Pulmonary artery endothelial cell (primary cell): ENCODE results near the gene IFIT1B. TPM values are rescaled to one million over a fixed set of nuclear protein-coding genes. Genes with fewer than 3 reads are reported as not detected.
"Not testable (repeated sequence)": the region's sequence is repeated elsewhere in the genome, so short reads cannot be mapped to it uniquely, and the experiment has no call there.

Source experiments
- DNase-seq: peaks from one replicate; pipeline ENCODE4 v3.0.0-alpha.2; 2011; ENCODE audit warnings: low read depth, low spot score
- total RNA-seq: library from RNA; depleted of rRNA; stranded (reverse); fragments of >200 nt; gene quantifications from 2 replicates; pipeline ENCODE4 v1.2.3, GENCODE V29; 2014

Gene IFIT1B
- total RNA-seq, 1 donor from 2014 or later, result not detected

DNA sequence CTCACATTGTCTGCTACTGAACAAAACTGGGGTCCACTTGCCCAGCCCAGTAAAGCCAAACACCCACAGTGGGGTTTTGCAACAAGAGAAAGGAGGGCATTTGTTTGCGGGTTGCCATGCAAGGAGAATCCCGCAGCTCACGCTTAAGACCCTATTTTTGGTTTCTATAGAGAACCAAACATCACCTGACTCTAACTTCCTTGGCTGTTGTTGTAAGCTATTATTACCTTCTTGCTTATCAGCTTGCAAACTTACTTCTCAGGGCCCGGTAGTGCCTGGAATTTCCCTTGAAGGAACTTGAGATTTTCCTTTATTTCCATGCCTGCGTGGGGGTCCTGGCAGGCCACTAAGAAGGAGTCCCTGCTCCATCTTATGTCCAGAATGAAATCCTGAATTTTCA lies 29.4 kb upstream of the IFIT1B start:
- no peak for DNase-seq

DNA sequence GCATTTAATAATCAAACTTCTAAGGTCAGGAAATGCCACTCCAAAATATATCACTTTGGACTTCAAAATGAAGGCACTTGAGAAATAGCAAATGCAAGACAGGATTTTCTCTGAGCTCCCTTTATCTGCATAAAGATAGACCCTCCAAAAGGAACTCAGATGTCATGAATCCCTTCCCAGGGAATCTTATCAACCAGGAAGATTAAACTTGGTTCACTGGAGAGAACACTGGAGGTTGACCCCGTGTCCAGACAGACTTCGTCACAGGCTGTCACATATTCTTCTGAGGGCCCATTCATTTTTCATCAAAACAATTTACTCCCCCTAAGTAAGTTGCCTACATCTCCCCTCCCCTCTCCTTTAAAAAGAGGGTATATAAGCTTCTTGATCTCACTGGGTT lies 28.9 kb upstream of the IFIT1B start:
- DNase-seq, result no peak

DNA sequence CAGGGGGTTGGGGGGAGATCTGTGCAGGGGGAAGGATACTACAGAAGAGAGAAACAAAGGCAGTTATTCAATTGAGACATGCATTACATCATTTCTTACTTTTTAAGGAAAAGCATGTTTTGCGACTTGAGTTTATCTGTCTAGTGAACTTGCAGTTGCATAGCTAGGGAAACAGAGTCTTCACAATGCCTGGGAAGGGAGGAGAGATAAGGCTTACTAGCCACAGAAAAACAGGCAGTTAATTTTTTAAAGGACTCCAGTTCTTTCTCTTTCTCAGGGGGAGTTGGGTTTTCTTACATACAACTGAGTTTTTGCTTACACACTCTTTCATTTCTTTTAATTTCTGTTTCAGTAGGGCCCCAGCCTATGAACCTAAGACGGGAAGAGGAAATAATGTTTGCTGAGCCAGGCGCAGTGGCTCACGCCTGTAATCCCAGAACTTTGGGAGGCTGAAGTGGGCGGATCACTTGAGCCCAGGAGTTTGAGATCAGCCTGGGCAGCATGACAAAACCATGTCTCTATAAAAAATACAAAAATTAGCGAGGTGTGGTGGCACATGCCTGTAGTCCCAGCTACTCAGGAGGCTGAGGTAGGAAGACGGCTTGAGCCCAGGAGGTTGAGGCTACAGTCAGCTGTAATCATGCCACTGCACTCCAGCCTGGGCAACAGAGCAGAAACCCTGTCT lies 27.1 kb upstream of the IFIT1B start:
- not testable (repeated sequence) for DNase-seq

DNA sequence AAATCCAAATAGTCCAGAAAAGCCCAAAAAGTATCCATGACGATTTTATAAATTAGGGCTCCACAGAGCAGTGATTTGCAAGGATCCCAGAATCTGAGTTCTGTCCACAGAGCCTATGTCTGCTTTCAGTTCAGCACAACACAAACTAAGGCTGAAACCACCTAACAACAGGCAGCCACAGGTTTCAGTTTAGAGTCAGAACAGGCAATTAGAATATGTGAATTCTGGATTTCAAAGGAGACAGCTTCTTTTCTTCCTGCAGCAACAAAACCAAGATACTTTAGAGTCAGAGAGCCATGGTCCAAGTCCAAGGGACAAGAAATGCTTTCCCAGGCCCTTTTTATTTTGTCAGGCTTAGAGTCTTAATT lies 26.5 kb upstream of the IFIT1B start:
- DNase-seq, result no peak

DNA sequence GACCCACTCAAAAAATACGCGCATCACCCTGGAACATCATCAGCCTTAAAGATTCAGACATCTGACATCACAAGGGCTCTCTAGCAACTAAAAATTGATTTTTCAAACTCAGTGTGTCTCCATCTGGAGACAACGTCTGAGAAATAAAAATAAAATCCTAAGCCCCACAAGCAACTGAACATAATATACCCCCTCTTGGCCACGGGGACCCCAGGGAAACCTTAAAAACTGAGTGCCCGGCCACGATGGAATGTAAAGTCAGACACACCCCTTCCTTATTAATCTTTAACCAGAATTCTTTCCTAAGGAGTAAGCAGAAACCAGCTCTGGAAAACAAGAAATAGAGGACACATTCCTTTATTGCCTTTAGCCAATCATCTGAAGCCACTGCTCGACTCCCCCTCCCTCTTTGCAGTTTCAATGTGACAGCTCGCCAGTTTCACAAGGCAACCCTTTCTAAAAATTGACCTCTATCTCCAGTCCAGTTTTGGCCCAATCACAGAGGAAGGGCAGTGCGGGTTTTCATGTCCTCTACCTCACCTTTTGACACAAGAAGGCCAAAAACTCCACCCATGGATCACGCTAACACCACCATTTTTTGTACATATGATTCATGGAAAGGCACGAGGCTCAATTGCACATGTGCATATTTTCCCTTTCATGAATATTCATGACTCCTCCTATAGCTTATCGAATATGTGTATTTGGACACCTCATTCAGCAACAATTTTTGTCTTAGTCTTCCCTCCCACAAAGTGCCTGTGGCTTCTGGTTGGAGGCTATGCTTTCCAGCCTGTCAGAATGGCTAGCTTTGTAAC lies 25.9 kb upstream of the IFIT1B start:
- DNase-seq, result no peak

DNA sequence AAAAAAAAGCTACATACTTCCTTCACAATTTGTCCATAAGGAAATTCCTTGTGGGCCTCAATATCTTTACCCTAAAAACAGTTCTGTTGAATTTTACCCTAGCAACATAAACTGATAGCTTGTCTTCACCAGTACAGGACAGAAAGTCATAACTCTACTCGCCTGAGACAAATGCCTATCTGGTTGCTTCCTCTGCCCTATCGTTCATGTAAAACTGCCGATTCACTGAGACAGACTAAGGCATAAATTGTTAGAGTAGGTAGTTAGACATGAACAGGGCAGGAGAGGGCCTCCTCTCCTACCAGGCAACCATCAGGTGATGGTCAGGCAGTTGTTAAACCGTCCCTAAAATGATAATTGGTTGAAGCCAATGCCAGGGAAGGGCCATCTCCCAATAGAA lies 25.1 kb upstream of the IFIT1B start:
- DNase-seq, result no peak

DNA sequence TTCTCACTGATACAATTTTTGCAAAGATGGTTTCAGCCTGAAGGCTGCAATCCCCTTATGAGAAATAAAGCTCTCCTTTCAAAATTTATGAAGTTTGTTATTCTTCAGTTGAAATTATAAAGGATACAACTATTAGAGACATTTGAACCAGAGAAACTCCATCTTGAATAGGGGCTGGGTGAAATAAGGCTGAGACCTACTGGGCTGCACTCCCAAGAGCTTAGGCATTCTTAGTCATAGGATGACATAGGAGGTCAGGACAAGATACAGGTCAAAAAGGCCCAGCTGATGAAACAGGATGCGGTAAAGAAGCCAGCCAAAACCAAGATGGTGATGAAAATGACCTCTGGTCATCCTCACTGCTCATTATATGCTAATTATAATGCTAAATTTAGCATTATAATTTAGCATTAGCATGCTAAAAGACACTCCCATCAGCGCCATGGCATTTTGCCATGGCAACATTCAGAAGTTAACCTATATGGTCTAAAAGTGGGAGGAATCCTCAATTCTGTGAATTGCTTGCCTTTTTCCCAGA lies 22.4 kb upstream of the IFIT1B start:
- no peak for DNase-seq

DNA sequence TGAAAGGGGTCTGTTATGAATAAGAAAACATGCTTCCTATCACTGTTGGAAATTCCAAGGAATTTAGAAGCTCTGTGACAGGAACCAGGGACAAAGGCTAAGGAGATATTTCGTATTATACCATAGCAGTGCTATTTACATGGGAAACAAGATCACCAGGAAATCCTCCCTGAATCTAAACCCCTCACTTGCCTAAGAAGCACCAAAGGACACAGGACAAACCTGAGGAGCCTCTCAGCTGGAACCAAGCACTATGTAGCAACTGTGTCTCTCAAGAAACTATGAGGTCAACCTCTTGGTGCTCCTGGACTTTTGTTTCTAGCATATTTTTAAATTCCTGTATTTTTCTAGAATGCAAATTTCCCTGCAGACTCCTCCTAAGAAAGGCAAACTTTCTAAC lies 20.8 kb upstream of the IFIT1B start:
- DNase-seq, result no peak

DNA sequence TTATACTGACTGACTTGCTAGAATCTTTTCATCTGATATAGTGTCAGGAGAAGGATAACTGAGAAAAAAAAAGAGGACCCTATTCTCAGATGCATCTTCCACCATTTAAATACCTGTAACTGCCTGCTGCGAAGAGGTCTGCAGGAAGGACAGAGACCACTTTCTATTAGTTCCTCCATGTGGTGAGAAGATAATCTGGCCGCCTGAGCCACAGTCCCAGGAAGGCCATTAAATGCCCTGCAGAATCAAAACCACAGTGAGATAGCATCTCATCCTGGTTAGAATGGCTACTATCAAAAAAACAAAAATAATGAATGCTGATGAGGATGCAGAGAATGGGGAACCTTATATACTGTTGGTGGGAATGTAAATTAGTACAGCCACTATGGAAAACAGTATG lies 19.9 kb upstream of the IFIT1B start:
- no peak for DNase-seq

DNA sequence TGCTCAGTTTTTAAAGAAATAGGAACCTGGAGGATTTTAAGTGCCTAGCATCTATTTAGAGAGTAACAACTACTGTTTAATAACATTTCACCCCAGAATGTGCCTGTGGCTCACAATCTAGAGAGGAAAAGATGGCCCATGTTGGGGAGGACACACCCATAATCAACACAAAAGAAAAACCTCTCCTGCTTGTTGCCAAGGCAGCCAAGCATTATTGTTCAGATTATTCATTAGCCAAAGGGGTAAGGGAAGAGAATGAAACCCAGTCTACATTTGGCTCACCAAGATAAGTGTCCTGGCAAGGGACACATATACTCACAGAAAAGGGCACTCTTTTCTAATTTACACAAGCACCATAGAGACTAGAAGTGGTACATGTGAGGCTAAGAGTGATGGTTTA lies 17.7 kb upstream of the IFIT1B start:
- DNase-seq, result no peak

DNA sequence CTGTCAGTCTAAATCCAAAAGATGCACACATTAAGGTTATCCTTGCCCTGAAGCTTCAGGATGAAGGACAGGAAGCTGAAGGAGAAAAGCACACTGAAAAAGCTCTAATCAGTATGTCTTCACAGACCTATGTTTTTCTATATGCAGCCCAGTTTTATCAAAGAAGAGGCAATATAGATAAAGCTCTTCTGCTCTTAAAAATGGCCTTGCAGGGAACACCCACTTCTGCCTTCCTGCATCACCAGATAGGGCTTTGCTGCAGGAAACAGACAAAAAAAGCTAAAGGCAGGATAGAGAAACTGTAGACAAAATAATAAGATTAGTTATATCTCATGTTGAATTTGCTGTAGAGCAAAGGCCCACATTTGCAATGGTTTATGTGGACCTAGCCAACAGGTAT lies 14.9 kb upstream of the IFIT1B start:
- DNase-seq, result no peak

DNA sequence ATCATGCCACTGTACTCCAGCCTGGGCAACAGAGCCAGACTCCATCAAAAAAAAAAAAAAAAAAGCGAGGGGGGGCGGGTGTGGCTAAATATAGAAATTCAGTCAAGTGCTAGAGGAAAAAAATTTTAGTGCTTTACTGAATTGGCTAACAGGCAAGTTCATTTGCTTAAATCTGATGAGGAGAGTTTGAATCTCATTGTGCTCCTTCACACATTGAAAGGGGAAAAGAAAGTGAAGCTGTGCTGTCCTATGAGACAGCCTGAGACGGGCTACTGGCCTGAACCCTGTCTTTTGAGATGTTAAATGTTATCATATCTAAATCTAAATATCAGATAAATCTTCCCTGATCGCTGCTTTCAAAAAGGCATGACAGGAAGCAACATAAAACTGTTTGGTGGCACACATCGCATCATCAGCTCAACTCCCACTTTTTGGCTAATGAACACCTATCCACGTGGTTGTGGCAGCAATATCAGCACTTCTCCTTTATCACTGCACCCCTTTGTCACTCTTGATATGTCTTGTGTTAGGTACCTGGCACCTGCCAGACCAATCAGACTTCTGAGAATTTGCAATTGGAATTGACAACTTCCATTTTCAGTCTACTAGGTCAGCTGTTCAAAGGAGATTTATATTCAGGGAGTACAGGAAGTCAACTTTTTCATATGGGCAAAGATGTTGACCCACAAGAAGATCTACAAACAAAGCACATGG lies 14.0 kb upstream of the IFIT1B start:
- no peak for DNase-seq

DNA sequence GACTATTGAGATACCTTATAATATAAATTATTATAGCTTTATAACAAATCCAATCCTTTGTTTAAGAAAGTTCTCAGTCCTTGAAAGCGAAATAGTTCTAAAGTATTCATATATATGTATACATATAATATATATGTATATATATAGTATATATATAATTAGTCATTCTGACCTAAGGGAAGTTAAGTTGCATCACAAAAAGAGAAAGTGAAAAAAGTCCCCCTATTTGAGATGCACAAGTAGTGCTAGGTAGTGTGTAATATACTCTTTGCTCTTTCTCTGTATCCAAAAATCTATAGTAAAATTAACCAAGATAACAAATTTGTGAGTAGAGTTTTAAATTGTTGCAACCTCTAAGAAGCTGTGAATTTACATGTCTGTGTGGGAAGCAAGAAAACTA lies 13.3 kb upstream of the IFIT1B start:
- no peak for DNase-seq

DNA sequence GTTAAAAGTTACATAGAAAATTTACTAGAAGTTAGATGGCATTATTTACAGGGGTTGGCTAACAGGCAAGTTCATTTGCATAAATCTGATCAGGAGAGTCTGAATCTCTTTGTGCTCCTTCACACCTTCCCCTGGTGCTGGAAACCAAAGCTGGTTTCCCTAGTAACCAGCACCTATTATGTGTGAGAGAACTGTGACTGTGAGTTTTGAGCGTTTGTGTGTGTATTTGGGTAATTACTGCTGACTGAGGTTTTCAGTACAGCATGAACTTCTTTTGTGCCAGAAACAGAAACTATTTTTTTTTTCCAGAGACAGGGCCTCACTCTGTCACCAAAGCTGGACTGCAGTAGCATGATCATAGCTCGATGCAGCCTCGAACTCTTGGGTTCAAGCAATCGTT lies 10.3 kb upstream of the IFIT1B start:
- DNase-seq, result no peak

DNA sequence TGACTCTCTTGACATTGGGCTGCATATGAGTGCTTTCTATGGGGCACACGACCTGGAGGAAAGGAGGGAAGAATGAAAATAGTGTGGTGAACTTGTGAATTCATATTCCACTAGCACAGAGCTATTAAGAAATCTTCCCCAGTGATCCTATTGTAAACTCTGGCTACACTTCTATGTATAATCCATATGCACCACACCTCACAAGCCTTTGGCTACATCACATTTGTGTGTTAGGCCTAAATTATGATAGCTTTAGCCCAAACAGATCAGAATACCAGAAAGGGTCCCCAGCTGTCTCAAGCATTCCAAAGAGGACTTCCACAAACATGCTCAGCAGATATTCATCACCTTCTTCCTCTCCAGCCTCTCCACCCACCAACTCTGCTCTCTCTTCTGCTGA lies 9.7 kb upstream of the IFIT1B start:
- no peak for DNase-seq

DNA sequence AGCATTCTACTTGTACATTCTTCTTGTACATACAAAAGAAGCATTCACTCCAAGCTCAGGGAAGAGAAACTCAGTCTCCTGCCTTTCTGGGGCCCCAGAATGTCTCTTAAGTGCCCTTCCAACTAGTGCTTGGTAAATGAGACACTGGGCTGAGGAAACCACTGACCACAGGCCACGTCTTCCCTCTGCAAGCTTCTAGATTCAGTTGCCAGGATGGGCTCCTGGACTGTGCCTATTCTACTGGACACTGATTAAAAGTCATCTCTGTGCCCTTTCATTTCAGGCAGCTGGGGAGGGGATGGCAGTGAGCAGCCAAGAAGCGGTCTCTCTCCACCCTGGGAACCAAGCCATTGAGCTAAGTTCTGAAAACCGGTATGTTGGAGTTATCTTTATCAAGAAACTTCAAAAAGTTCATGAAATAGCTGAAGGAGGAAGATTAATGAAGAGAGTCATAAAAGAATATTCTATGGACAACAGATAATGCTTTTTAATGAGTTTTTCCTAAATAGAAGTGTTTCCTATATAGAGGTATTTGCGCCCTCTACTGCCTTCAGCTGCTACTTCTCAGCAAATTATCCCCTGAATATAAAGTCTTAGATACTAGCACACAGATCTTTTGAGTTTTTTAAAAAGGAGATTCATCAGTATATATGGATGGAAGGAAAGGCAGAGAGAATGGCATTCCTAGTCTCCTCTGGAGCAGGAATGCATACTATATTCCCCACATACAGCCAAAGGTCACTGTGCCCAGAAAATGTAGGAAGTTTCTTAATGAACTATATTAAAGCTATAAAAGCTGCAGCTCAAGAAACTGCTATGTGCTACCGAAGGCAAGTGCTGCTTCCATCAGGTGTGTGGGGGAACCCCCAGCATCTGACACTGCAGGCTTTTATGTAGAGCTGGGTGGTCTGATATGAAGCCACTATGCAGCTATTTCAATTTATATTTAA lies 8.4 kb upstream of the IFIT1B start:
- no peak for DNase-seq

DNA sequence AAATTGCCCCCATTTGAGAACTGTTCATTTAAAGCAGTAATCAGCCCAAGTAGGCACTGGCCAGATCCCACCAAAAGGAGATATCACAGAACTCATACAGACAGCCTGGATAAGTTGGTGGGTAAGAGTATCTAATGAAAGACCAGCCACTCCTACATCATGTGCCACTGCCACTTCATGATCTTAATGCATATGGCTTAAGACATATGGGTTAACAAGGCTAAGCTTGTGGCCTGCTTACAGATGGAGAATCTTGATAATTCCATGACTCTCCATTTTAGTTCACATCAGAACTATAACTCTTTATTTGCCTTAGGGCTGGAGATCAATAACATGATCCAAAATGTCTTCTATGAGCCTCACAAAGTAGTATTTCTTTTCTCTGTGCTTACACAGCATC lies 6.8 kb upstream of the IFIT1B start:
- no peak for DNase-seq

DNA sequence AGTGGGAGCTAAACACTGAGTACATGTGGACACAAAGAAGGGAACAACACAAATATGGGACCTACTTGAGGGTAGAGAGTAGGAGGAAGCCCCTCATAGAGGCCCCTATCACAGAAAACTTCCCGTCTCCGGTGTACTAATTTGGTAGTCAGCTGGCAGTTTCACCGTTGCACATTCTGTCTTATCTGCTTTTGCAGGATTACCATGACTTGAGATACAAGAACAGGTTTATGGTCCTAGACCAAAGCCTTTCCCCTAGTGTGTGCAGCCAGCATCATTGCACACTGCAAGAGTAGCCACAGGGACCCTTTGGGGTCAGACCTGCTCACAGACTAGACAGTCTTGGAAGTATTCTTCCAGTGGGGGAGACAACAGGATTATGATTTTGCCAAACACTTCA lies 5.9 kb upstream of the IFIT1B start:
- DNase-seq, result no peak

DNA sequence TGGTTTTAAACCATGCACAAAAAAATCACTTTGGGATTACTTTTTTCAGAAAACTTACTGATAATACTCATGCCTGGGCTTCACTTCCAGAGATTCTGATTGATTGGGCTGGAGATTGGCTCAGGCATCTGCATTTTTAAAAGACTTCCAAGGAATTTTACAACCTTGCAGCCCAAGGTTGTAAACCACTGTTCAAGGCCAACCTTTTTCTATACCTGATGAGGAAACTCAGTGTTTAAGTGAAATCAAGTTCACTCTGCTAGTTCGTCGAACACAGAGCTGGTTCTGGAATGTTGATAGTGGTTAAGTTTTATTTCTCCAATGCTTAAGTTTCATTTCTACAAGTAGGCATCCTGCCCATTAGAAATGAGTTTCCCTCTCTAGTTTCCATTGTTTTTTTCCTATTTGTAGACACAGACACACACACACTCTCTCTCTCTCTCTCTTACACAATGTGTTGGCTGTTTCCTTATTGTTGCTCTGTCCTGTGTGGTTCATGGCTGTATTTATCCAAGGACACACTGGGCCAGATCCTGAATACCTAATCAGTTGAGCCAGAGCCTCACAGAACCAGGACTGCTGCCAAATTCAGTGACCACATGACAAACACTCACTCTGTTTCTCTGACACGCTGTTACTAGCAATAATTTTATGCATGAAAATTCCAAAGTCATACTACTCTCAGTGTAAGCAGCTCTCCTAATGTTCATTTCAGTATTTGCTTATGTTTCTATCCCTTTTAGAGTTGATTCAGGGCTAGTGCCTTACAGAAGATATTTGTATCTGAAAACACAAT lies 3.7 kb upstream of the IFIT1B start:
- DNase-seq, result peak; percentile 96

DNA sequence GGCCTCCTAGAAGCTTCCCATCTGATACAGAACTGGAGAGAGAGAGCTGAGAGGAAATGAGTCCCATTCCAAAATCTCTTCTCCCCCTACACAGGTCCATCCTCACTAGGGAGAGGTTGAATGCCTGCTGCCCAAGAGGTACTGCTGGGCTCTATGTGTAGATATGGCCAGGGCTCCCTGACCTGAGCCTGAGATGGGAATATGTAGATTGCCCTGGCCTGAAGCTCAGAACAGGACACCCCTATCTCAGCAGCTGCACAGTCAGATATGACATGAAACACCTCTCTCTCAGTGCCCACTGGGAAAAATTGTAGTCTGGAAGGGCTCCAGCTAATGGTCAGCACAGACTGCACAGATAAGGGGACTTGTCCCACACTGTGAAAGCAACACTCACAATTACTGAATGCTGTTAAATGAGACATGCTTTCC lies 3.1 kb upstream of the IFIT1B start:
- DNase-seq, result no peak
